HEK293 (cell line): ENCODE data around the gene PHPT1.
A peak's percentile ranks its signal among the peaks of the same experiment; 100 is the strongest.

ENCODE experiments used
- GLIS2 ChIP-seq: fragments of 450-650 bp; formaldehyde crosslinking; IDR thresholded peaks from 2 replicates; pipeline ENCODE4 v1.5.1; 2016; ENCODE audit warnings: missing biosample characterization, missing genetic modification characterization
- HOXD13 ChIP-seq: sonication (generic); formaldehyde crosslinking; IDR thresholded peaks from 2 replicates; pipeline ENCODE4 v1.8.0; 2022; ENCODE audit warnings: missing genetic modification reagents, borderline replicate concordance
- SP7 ChIP-seq: fragments of 450-650 bp; formaldehyde crosslinking; IDR thresholded peaks from 2 replicates; pipeline ENCODE4 v1.5.1; 2016; ENCODE audit warnings: missing biosample characterization, missing genetic modification characterization
- ZIC2 ChIP-seq: fragments of 450-650 bp; formaldehyde crosslinking; IDR thresholded peaks from 2 replicates; pipeline ENCODE4 v1.5.1; 2016; ENCODE audit warnings: missing biosample characterization, missing genetic modification characterization
- ZNF132 ChIP-seq: fragments of 450-650 bp; formaldehyde crosslinking; IDR thresholded peaks from 2 replicates; pipeline ENCODE4 v1.5.1; 2017; ENCODE audit warnings: missing biosample characterization, missing genetic modification characterization, borderline replicate concordance
- ZNF169 ChIP-seq: fragments of 450-650 bp; formaldehyde crosslinking; IDR thresholded peaks from 2 replicates; pipeline ENCODE4 v1.5.1; 2016; ENCODE audit warnings: missing biosample characterization, missing genetic modification characterization
- ZNF274 ChIP-seq, 2 experiments: fragments of 200-500 bp in 1 of 2; fragments of 450-650 bp in 1 of 2; sonication (Bioruptor generic) in 1 of 2; formaldehyde crosslinking in 1 of 2; IDR thresholded peaks; 2 replicates each; pipeline versions ENCODE4 v1.5.1 to v1.6.1; 2014 to 2016; ENCODE audit warnings: borderline replicate concordance in 1 of 2, inconsistent platforms in 1 of 2, low read length in 1 of 2, missing biosample characterization in 1 of 2, missing genetic modification characterization in 1 of 2
- ZNF394 ChIP-seq: fragments of 450-650 bp; formaldehyde crosslinking; IDR thresholded peaks from 2 replicates; pipeline ENCODE4 v1.5.1; 2016; ENCODE audit warnings: missing biosample characterization, missing genetic modification characterization, mild to moderate bottlenecking, moderate library complexity, borderline replicate concordance
- ZNF404 ChIP-seq: fragments of 450-650 bp; formaldehyde crosslinking; IDR thresholded peaks from 2 replicates; pipeline ENCODE4 v1.5.1; 2017; ENCODE audit warnings: missing biosample characterization, missing genetic modification characterization
- ZNF433 ChIP-seq: fragments of 450-650 bp; formaldehyde crosslinking; IDR thresholded peaks from 2 replicates; pipeline ENCODE4 v1.5.1; 2016; ENCODE audit warnings: missing biosample characterization, missing genetic modification characterization, low read depth
- ZNF48 ChIP-seq: fragments of 450-650 bp; formaldehyde crosslinking; IDR thresholded peaks from 2 replicates; pipeline ENCODE4 v1.5.1; 2016; ENCODE audit warnings: missing biosample characterization, missing genetic modification characterization
- ZNF600 ChIP-seq: fragments of 450-650 bp; formaldehyde crosslinking; IDR thresholded peaks from 2 replicates; pipeline ENCODE4 v1.5.1; 2016; ENCODE audit warnings: missing biosample characterization, missing genetic modification characterization
- ZNF777 ChIP-seq: fragments of 450-650 bp; formaldehyde crosslinking; IDR thresholded peaks from 2 replicates; pipeline ENCODE4 v1.5.1; 2017; ENCODE audit warnings: missing biosample characterization, missing genetic modification characterization, borderline replicate concordance
- TF ChIP-seq, protein P1 (sequence below): fragments of 450-650 bp; formaldehyde crosslinking; IDR thresholded peaks from 2 replicates; pipeline ENCODE4 v1.5.1; 2016; ENCODE audit warnings: missing biosample characterization, missing genetic modification characterization
- TF ChIP-seq, protein P2 (sequence below): fragments of 450-650 bp; formaldehyde crosslinking; IDR thresholded peaks from 2 replicates; pipeline ENCODE4 v1.5.1; 2016; ENCODE audit warnings: missing biosample characterization, missing genetic modification characterization
- TF ChIP-seq, protein P3 (sequence below): fragments of 450-650 bp; formaldehyde crosslinking; IDR thresholded peaks from 2 replicates; pipeline ENCODE4 v1.5.1; 2017; ENCODE audit warnings: missing biosample characterization, missing genetic modification characterization
- TF ChIP-seq, protein P4 (sequence below): fragments of 450-650 bp; formaldehyde crosslinking; IDR thresholded peaks from 2 replicates; pipeline ENCODE4 v1.5.1; 2016; ENCODE audit warnings: missing biosample characterization, missing genetic modification characterization, borderline replicate concordance
- TF ChIP-seq, protein P5 (sequence below): fragments of 450-650 bp; formaldehyde crosslinking; IDR thresholded peaks from 2 replicates; pipeline ENCODE4 v1.5.1; 2016; ENCODE audit warnings: missing biosample characterization, missing genetic modification characterization
- TF ChIP-seq, protein P6 (sequence below): fragments of 450-650 bp; formaldehyde crosslinking; conservative IDR thresholded peaks from 2 replicates; pipeline ENCODE4 v1.5.1; 2016; ENCODE audit warnings: low read depth, missing biosample characterization, missing genetic modification characterization
- TF ChIP-seq, protein P7 (sequence below): fragments of 450-650 bp; formaldehyde crosslinking; IDR thresholded peaks from 2 replicates; pipeline ENCODE4 v1.5.1; 2017; ENCODE audit warnings: missing biosample characterization, missing genetic modification characterization

PHPT1 gene

DNA sequence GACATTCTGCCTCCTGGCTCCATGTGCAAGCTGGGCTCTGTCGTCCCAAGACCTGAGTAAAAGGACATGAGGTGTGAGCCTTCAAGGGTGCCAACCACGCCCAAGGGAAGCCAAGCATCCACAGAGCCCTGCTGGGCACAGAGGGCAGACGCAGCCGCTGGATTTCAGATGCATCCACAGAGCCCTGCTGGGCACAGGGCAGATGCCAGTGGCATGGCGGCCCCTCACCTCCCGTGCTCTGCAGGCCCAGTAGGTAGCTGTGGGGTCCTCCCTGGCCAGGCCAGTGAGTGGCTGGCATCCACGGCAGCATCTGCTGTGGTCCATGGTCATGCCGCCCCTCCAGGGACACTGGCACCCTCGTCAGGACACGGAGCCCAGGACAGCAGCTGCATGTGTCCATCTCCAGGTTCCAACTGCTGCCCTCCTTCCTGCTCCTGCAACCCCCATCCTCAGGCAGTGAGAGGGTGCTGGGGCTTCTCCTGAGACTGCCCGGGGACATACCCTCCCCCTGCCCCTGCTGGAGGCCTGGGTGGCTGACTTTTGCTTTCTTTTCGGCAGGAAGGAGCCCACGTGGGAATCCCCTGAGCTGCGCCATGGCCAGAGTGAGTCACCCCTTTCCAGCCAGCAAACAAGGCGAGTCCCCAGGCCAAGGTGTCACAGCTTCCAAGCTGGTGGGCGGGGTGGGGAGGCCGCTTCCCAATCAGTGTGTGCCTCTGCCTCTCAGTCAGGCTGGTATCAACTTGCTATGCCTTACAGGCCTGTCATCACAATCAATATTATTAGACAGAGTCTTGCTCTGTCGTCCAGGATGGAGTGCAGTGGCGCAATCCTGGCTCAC lies 33.1 kb downstream of the PHPT1 start (continued):
- TF ChIP-seq, protein P1, sequence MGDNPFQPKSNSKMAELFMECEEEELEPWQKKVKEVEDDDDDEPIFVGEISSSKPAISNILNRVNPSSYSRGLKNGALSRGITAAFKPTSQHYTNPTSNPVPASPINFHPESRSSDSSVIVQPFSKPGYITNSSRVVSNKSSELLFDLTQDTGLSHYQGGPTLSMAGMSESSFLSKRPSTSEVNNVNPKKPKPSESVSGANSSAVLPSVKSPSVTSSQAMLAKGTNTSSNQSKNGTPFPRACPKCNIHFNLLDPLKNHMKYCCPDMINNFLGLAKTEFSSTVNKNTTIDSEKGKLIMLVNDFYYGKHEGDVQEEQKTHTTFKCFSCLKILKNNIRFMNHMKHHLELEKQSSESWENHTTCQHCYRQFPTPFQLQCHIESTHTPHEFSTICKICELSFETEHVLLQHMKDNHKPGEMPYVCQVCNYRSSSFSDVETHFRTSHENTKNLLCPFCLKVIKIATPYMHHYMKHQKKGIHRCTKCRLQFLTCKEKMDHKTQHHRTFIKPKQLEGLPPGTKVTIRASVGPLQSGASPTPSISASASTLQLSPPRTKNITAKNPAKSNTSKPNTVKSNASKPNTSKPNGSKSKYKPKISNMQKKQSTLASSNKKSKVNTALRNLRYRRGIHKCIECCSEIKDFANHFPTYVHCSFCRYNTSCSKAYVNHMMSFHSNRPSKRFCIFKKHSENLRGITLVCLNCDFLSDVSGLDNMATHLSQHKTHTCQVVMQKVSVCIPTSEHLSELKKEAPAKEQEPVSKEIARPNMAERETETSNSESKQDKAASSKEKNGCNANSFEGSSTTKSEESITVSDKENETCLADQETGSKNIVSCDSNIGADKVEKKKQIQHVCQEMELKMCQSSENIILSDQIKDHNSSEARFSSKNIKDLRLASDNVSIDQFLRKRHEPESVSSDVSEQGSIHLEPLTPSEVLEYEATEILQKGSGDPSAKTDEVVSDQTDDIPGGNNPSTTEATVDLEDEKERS (tag by site-specific recombination), result no peak
- TF ChIP-seq, protein P2, sequence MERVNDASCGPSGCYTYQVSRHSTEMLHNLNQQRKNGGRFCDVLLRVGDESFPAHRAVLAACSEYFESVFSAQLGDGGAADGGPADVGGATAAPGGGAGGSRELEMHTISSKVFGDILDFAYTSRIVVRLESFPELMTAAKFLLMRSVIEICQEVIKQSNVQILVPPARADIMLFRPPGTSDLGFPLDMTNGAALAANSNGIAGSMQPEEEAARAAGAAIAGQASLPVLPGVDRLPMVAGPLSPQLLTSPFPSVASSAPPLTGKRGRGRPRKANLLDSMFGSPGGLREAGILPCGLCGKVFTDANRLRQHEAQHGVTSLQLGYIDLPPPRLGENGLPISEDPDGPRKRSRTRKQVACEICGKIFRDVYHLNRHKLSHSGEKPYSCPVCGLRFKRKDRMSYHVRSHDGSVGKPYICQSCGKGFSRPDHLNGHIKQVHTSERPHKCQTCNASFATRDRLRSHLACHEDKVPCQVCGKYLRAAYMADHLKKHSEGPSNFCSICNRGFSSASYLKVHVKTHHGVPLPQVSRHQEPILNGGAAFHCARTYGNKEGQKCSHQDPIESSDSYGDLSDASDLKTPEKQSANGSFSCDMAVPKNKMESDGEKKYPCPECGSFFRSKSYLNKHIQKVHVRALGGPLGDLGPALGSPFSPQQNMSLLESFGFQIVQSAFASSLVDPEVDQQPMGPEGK, result peak; percentile 47; the same call in 1 of the 2 replicates
- no peak for TF ChIP-seq ZNF274 (IDR thresholded peaks at IDR 0.05; ENCODE audit: low read length)
- no peak for TF ChIP-seq ZNF274 (tag by site-specific recombination; IDR thresholded peaks at IDR 0.05; ENCODE audit: borderline replicate concordance)
- TF ChIP-seq ZNF132, result no peak
- TF ChIP-seq ZNF433, result no peak
- TF ChIP-seq, protein P3, sequence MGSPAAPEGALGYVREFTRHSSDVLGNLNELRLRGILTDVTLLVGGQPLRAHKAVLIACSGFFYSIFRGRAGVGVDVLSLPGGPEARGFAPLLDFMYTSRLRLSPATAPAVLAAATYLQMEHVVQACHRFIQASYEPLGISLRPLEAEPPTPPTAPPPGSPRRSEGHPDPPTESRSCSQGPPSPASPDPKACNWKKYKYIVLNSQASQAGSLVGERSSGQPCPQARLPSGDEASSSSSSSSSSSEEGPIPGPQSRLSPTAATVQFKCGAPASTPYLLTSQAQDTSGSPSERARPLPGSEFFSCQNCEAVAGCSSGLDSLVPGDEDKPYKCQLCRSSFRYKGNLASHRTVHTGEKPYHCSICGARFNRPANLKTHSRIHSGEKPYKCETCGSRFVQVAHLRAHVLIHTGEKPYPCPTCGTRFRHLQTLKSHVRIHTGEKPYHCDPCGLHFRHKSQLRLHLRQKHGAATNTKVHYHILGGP (tag by site-specific recombination), result no peak
- no peak for TF ChIP-seq ZNF169 (tag by site-specific recombination)
- TF ChIP-seq, protein P4, sequence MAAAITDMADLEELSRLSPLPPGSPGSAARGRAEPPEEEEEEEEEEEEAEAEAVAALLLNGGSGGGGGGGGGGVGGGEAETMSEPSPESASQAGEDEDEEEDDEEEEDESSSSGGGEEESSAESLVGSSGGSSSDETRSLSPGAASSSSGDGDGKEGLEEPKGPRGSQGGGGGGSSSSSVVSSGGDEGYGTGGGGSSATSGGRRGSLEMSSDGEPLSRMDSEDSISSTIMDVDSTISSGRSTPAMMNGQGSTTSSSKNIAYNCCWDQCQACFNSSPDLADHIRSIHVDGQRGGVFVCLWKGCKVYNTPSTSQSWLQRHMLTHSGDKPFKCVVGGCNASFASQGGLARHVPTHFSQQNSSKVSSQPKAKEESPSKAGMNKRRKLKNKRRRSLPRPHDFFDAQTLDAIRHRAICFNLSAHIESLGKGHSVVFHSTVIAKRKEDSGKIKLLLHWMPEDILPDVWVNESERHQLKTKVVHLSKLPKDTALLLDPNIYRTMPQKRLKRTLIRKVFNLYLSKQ (tag by site-specific recombination), result no peak
- TF ChIP-seq, protein P5, sequence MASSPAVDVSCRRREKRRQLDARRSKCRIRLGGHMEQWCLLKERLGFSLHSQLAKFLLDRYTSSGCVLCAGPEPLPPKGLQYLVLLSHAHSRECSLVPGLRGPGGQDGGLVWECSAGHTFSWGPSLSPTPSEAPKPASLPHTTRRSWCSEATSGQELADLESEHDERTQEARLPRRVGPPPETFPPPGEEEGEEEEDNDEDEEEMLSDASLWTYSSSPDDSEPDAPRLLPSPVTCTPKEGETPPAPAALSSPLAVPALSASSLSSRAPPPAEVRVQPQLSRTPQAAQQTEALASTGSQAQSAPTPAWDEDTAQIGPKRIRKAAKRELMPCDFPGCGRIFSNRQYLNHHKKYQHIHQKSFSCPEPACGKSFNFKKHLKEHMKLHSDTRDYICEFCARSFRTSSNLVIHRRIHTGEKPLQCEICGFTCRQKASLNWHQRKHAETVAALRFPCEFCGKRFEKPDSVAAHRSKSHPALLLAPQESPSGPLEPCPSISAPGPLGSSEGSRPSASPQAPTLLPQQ (tag by site-specific recombination), result no peak
- no peak for TF ChIP-seq ZNF404 (tag by site-specific recombination)
- TF ChIP-seq, protein P6, sequence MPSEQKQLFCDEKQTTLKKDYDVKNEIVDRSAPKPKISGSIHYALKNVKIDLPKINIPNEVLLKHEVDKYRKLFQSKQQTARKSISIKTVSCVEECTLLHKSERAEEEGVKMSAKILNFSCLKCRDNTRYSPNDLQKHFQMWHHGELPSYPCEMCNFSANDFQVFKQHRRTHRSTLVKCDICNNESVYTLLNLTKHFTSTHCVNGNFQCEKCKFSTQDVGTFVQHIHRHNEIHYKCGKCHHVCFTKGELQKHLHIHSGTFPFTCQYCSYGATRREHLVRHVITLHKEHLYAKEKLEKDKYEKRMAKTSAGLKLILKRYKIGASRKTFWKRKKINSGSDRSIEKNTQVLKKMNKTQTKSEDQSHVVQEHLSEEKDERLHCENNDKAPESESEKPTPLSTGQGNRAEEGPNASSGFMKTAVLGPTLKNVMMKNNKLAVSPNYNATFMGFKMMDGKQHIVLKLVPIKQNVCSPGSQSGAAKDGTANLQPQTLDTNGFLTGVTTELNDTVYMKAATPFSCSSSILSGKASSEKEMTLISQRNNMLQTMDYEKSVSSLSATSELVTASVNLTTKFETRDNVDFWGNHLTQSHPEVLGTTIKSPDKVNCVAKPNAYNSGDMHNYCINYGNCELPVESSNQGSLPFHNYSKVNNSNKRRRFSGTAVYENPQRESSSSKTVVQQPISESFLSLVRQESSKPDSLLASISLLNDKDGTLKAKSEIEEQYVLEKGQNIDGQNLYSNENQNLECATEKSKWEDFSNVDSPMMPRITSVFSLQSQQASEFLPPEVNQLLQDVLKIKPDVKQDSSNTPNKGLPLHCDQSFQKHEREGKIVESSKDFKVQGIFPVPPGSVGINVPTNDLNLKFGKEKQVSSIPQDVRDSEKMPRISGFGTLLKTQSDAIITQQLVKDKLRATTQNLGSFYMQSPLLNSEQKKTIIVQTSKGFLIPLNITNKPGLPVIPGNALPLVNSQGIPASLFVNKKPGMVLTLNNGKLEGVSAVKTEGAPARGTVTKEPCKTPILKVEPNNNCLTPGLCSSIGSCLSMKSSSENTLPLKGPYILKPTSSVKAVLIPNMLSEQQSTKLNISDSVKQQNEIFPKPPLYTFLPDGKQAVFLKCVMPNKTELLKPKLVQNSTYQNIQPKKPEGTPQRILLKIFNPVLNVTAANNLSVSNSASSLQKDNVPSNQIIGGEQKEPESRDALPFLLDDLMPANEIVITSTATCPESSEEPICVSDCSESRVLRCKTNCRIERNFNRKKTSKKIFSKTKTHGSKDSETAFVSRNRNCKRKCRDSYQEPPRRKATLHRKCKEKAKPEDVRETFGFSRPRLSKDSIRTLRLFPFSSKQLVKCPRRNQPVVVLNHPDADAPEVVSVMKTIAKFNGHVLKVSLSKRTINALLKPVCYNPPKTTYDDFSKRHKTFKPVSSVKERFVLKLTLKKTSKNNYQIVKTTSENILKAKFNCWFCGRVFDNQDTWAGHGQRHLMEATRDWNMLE, result no peak
- no peak for TF ChIP-seq ZNF48 (tag by site-specific recombination)
- peak; percentile 57; the same call in 1 of the 2 replicates for TF ChIP-seq ZIC2 (tag by site-specific recombination)
- no peak for TF ChIP-seq ZNF394 (tag by site-specific recombination)
- TF ChIP-seq ZNF600 (tag by site-specific recombination), result peak; percentile 43; the same call in 1 of the 2 replicates
- no peak; the same call in 1 of the 2 replicates for TF ChIP-seq GLIS2 (tag by site-specific recombination)
- no peak for TF ChIP-seq HOXD13
- TF ChIP-seq SP7 (tag by site-specific recombination), result peak; percentile 53; the same call in 1 of the 2 replicates
- TF ChIP-seq, protein P7, sequence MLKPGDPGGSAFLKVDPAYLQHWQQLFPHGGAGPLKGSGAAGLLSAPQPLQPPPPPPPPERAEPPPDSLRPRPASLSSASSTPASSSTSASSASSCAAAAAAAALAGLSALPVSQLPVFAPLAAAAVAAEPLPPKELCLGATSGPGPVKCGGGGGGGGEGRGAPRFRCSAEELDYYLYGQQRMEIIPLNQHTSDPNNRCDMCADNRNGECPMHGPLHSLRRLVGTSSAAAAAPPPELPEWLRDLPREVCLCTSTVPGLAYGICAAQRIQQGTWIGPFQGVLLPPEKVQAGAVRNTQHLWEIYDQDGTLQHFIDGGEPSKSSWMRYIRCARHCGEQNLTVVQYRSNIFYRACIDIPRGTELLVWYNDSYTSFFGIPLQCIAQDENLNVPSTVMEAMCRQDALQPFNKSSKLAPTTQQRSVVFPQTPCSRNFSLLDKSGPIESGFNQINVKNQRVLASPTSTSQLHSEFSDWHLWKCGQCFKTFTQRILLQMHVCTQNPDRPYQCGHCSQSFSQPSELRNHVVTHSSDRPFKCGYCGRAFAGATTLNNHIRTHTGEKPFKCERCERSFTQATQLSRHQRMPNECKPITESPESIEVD, result no peak
- no peak for TF ChIP-seq ZNF777 (tag by site-specific recombination)
